B cell (primary cell): Measurements from ENCODE around the gene GRID2.

Experiments
- CTCF ChIP-seq: fragments of 200-600 bp; IDR thresholded peaks from one replicate; pipeline ENCODE4 v1.8.0; 2022; ENCODE audit warnings: antibody characterized with exemption, mild to moderate bottlenecking
- EZH2 ChIP-seq: IDR thresholded peaks from 2 replicates; pipeline ENCODE4 v1.6.1; 2012; ENCODE audit warnings: borderline replicate concordance, low read depth, mild to moderate bottlenecking, moderate library complexity, low read length; ENCODE audit not compliant: insufficient read depth, poor library complexity, severe bottlenecking

GRCh38 chr4:92483341-92483740 lies 179.6 kb downstream of the GRID2 start:
- TF ChIP-seq CTCF: no peak
- no peak for TF ChIP-seq EZH2
